Fibroblast of lung (primary cell): Measurements from ENCODE around the gene HAND1. TPM values are rescaled to one million over a fixed set of nuclear protein-coding genes. Genes with fewer than 3 reads are reported as not detected.

Source experiments
- DNase-seq, 2 donors: peaks; one replicate each; pipeline versions ENCODE4 v3.0.0 to v3.0.0-alpha.2; 2010; ENCODE audit warnings: low read depth in 2 of 2
- H2AFZ ChIP-seq: 2 replicates; pipeline ENCODE4 v1.5.1; 2012; ENCODE audit warnings: low read length, control low read depth, inconsistent platforms
- H3K27ac ChIP-seq: 2 replicates; pipeline ENCODE4 v1.5.1; 2011; ENCODE audit warnings: low read length, control low read depth; ENCODE audit not compliant: insufficient read depth
- H3K27me3 ChIP-seq: 2 replicates; pipeline ENCODE4 v1.5.1; 2011; ENCODE audit warnings: mild to moderate bottlenecking, low read length; ENCODE audit not compliant: control insufficient read depth, insufficient read depth
- H3K36me3 ChIP-seq: 2 replicates; pipeline ENCODE4 v1.5.1; 2011; ENCODE audit warnings: low read length; ENCODE audit not compliant: control insufficient read depth, insufficient read depth
- H3K4me1 ChIP-seq: 2 replicates; pipeline ENCODE4 v1.5.1; 2011; ENCODE audit warnings: low read length; ENCODE audit not compliant: control insufficient read depth, insufficient read depth; ENCODE audit errors: extremely low read depth
- H3K4me2 ChIP-seq: 2 replicates; pipeline ENCODE4 v1.5.1; 2011; ENCODE audit warnings: low read length, control low read depth; ENCODE audit not compliant: insufficient read depth; ENCODE audit errors: extremely low read depth
- H3K4me3 ChIP-seq, 4 experiments: fragments of 200-600 bp in 1 of 4; sonication (generic) in 1 of 4; replicated peaks in 1 of 4; 2 replicates each; pipeline ENCODE4 v1.5.1; 2011 to 2016; ENCODE audit warnings: low read length in 4 of 4, low read depth in 3 of 4, mild to moderate bottlenecking in 3 of 4, control low read depth in 2 of 4, inconsistent platforms in 1 of 4, mixed read lengths in 1 of 4; ENCODE audit not compliant: insufficient read depth in 1 of 4; ENCODE audit errors: control extremely low read depth in 1 of 4
- H3K79me2 ChIP-seq: 2 replicates; pipeline ENCODE4 v1.5.1; 2012; ENCODE audit warnings: mild to moderate bottlenecking, low read length, inconsistent platforms; ENCODE audit not compliant: control insufficient read depth, insufficient read depth
- H3K9ac ChIP-seq: 2 replicates; pipeline ENCODE4 v1.5.1; 2011; ENCODE audit warnings: mild to moderate bottlenecking, low read length, control low read depth; ENCODE audit not compliant: insufficient read depth
- H3K9me3 ChIP-seq: 2 replicates; pipeline ENCODE4 v1.5.1; 2012; ENCODE audit warnings: low read depth, low read length; ENCODE audit not compliant: control insufficient read depth, insufficient read depth
- H4K20me1 ChIP-seq: 2 replicates; pipeline ENCODE4 v1.5.1; 2011; ENCODE audit warnings: low read length; ENCODE audit not compliant: control insufficient read depth, insufficient read depth; ENCODE audit errors: extremely low read depth
- EZH2 ChIP-seq: IDR thresholded peaks from 2 replicates; pipeline ENCODE4 v1.5.1; 2012; ENCODE audit warnings: low read length, control low read depth, mild to moderate bottlenecking; ENCODE audit errors: missing control alignments
- polyA plus RNA-seq, 2 donors: library from polyadenylated mRNA; depleted of rRNA in 1 of 2; stranded (reverse) in 1 of 2; unstranded in 1 of 2; fragments of >200 nt; gene quantifications; 2 replicates each; pipeline ENCODE4 v1.2.1, GENCODE V29; 2011 to 2012; ENCODE audit warnings: missing spikeins in 1 of 2
- total RNA-seq: library from RNA; depleted of rRNA; stranded (reverse); fragments of >200 nt; gene quantifications from 2 replicates; pipeline ENCODE4 v1.2.1, GENCODE V29; 2014
- TF ChIP-seq, protein P1 (sequence below), 2 donors: IDR thresholded peaks in 1 of 2; conservative IDR thresholded peaks in 1 of 2; 1 replicate in 1 of 2; 2 replicates in 1 of 2; pipeline ENCODE4 v1.5.1; 2011 to 2012; ENCODE audit warnings: low read length in 2 of 2, control low read depth in 1 of 2, inconsistent platforms in 1 of 2, low read depth in 1 of 2, mild to moderate bottlenecking in 1 of 2

The HAND1 gene
- total and polyA plus RNA-seq, 2 donors (not counting 1 experiment from before 2014, with no cell fraction given), result not detected

GRCh38 chr5:154440540-154440939, 37.5 kb downstream of the HAND1 start:
- TF ChIP-seq, protein P1, sequence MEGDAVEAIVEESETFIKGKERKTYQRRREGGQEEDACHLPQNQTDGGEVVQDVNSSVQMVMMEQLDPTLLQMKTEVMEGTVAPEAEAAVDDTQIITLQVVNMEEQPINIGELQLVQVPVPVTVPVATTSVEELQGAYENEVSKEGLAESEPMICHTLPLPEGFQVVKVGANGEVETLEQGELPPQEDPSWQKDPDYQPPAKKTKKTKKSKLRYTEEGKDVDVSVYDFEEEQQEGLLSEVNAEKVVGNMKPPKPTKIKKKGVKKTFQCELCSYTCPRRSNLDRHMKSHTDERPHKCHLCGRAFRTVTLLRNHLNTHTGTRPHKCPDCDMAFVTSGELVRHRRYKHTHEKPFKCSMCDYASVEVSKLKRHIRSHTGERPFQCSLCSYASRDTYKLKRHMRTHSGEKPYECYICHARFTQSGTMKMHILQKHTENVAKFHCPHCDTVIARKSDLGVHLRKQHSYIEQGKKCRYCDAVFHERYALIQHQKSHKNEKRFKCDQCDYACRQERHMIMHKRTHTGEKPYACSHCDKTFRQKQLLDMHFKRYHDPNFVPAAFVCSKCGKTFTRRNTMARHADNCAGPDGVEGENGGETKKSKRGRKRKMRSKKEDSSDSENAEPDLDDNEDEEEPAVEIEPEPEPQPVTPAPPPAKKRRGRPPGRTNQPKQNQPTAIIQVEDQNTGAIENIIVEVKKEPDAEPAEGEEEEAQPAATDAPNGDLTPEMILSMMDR (conservative IDR thresholded peaks at IDR 0.05 in 1 of 2, IDR thresholded peaks at IDR 0.05 in 1 of 2; ENCODE audit: low read depth in 1 of 2, low read length in 2 of 2), result no peak
- Histone ChIP-seq H3K27me3 (no peaks in the 10 kb centered on the region), H3K9me3 (no peaks in the 10 kb centered on the region), H3K4me1 (no peaks in the 10 kb centered on the region), H3K4me3 (no peak overlapping the region), H3K9ac (no peak overlapping the region), H3K36me3 (peaks cover 2% of the 10 kb centered on the region), H3K4me2 (no peak overlapping the region), H3K79me2 (peaks cover 5% of the 10 kb centered on the region), H3K27ac (no peak overlapping the region), H4K20me1 (no peaks in the 10 kb centered on the region), H2AFZ (no peak overlapping the region)
- DNase-seq, result no peak

GRCh38 chr5:154437281-154437965, 40.6 kb downstream of the HAND1 start:
- no peaks in the 10 kb centered on the region for H3K27me3 ChIP-seq
- peaks cover 2% of the 10 kb centered on the region for H3K36me3 ChIP-seq
- no peaks in the 10 kb centered on the region for H3K9me3 ChIP-seq
- H2AFZ ChIP-seq, result no peak overlapping the region
- DNase-seq, result no peak
- no peak overlapping the region for H3K4me3 ChIP-seq
- no peaks in the 10 kb centered on the region for H3K4me1 ChIP-seq
- H4K20me1 ChIP-seq, result no peaks in the 10 kb centered on the region
- no peaks in the 10 kb centered on the region for H3K79me2 ChIP-seq
- H3K27ac ChIP-seq, result no peak overlapping the region
- H3K4me2 ChIP-seq, result no peak overlapping the region
- H3K9ac ChIP-seq, result no peak overlapping the region
- TF ChIP-seq EZH2, result no peak
- TF ChIP-seq, protein P1 (conservative IDR thresholded peaks at IDR 0.05 in 1 of 2, IDR thresholded peaks at IDR 0.05 in 1 of 2; ENCODE audit: low read depth in 1 of 2, low read length in 2 of 2), result no peak

- no peak overlapping the region for H3K4me3 ChIP-seq
- H3K27ac ChIP-seq, result no peak overlapping the region
- no peaks in the 10 kb centered on the region for H3K4me1 ChIP-seq
- H4K20me1 ChIP-seq, result no peaks in the 10 kb centered on the region
- no peaks in the 10 kb centered on the region for H3K27me3 ChIP-seq
- H3K9me3 ChIP-seq, result no peaks in the 10 kb centered on the region
- H3K4me2 ChIP-seq, result no peak overlapping the region
- H2AFZ ChIP-seq, result no peak overlapping the region
- H3K36me3 ChIP-seq, result peaks cover 2% of the 10 kb centered on the region
- TF ChIP-seq, protein P1 (conservative IDR thresholded peaks at IDR 0.05 in 1 of 2, IDR thresholded peaks at IDR 0.05 in 1 of 2; ENCODE audit: low read depth in 1 of 2, low read length in 2 of 2), result no peak
- no peak for TF ChIP-seq EZH2
- no peaks in the 10 kb centered on the region for H3K79me2 ChIP-seq
- no peak for DNase-seq
- H3K9ac ChIP-seq, result no peak overlapping the region
These were observed 42.8 kb downstream of the HAND1 start for GRCh38 chr5:154435226-154435625.
